K562 (cell line): ENCODE results near the gene TMEM242. TPM values are rescaled to one million over a fixed set of nuclear protein-coding genes. Genes with fewer than 3 reads are reported as not detected.

Source experiments
- ESRRA ChIP-seq: fragments of 450-650 bp; IDR thresholded peaks from 2 replicates; pipeline ENCODE4 v1.6.1; 2014; ENCODE audit warnings: low read depth, mild to moderate bottlenecking, moderate library complexity, borderline replicate concordance
- MAFF ChIP-seq: IDR thresholded peaks from 2 replicates; pipeline ENCODE4 v1.6.1; 2012; ENCODE audit warnings: low read length, improper control_type of control experiment
- NFYB ChIP-seq: IDR thresholded peaks from 2 replicates; pipeline ENCODE4 v1.6.1; 2011; ENCODE audit warnings: mild to moderate bottlenecking, moderate library complexity; ENCODE audit not compliant: insufficient read length; ENCODE audit errors: extremely low read depth
- NR3C1 ChIP-seq: sonication (generic); formaldehyde crosslinking; IDR thresholded peaks from 2 replicates; pipeline ENCODE4 v1.8.1; 2022; ENCODE audit warnings: missing genetic modification reagents
- RB1 ChIP-seq: fragments of 450-650 bp; IDR thresholded peaks from 2 replicates; pipeline ENCODE4 v1.6.1; 2017; ENCODE audit warnings: low read depth, mild to moderate bottlenecking
- TAL1 ChIP-seq: fragments of 450-650 bp; IDR thresholded peaks from 2 replicates; pipeline ENCODE4 v1.6.1; 2016; ENCODE audit warnings: mild to moderate bottlenecking
- polyA plus RNA-seq, 8 experiments: library from polyadenylated mRNA; depleted of rRNA in 4 of 8; stranded (reverse) in 5 of 8; unstranded in 3 of 8; fragments of >200 nt; fragmentation: Nextera tagmentation in 2 of 8; fragmentation: Illumina TruSeq in 1 of 8; extraction: Ambion mirVana in 2 of 8; extraction: Trizol in 1 of 8; gene quantifications; 2 replicates each; pipeline versions ENCODE4 v1.2.1 to v1.2.3, GENCODE V29; 2011 to 2014; ENCODE audit warnings: inconsistent platforms in 1 of 8, missing spikeins in 1 of 8
- total RNA-seq, 7 experiments: library from RNA; depleted of rRNA in 6 of 7; stranded (reverse); fragments of >200 nt in 6 of 7; fragmentation: Illumina TruSeq in 2 of 7; extraction: Trizol in 2 of 7; gene quantifications; 2 replicates each; pipeline versions ENCODE4 v1.2.1 to v1.2.3, GENCODE V29; 2011 to 2021; ENCODE audit warnings: low replicate concordance in 1 of 7
- TF ChIP-seq, protein P1 (sequence below): sonication (generic); formaldehyde crosslinking; IDR thresholded peaks from 2 replicates; pipeline ENCODE4 v1.8.0; 2022; ENCODE audit warnings: mild to moderate bottlenecking, missing genetic modification reagents
- TF ChIP-seq, protein P2 (sequence below): fragments of 150-350 bp; IDR thresholded peaks from 2 replicates; pipeline ENCODE4 v1.6.1; 2014; ENCODE audit warnings: low read depth, mild to moderate bottlenecking, low read length, borderline replicate concordance
- TF ChIP-seq, protein P3 (sequence below): fragments of 250-450 bp; sonication (Bioruptor Pico); IDR thresholded peaks from 2 replicates; pipeline ENCODE4 v1.8.0; 2021; ENCODE audit warnings: moderate library complexity, mild to moderate bottlenecking, inconsistent platforms
- TF ChIP-seq, protein P4 (sequence below): sonication (generic); formaldehyde crosslinking; IDR thresholded peaks from 2 replicates; pipeline ENCODE4 v1.8.0; 2022; ENCODE audit warnings: mild to moderate bottlenecking, low read depth, missing genetic modification reagents
- TF ChIP-seq, protein P5 (sequence below): sonication (generic); formaldehyde crosslinking; IDR thresholded peaks from 2 replicates; pipeline ENCODE4 v1.8.0; 2022; ENCODE audit warnings: mild to moderate bottlenecking, missing genetic modification reagents, borderline replicate concordance

TMEM242 gene
- total and polyA plus RNA-seq, 9 of the 15 experiments (the other 6 are each of a cell fraction or from before 2014, with no cell fraction given): 9.5 to 35.3 (median 16.5) TPM

DNA sequence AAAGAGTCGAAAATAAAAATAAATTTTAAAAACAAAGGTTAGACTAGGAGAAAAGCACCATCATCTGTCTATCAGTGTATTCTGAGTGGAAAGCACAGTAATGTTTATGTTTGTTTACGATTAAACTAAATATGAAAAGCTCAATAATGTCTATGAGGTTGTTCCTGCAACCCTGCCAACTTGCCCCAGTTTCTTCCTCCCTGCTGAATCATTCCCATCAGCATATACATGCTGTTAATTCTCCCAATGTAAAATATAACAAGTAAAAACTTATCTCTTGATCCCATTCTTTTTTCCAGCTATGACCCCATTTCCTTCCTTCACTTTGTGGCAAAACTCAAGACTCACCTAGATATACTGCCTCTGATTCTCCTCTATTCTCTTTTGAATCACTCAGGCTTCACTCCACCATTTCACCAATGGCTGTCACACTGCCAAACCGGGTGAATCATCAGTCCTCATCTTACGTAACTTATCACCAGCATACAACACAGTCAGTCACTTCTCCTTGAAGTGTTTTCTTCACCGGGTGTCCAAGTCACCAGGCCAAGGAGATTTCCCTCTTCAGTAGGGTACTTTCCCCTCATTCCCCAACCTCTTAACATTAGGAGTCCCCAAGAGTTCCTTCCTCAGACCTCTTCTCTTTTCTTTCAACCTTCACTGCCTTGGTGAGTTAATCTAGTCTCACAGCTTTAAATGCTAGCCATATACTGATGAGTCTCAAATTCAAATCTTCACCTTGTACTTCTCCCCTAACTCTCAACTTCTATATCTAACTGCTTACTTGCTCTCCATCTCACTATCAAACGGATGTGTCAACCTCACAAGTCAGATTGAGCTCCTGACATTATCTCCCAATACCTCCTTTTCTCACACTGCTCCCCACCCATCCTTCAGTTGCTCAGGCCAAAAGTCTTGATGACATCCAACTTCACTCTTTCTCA lies 6.2 kb downstream of the TMEM242 start (continued):
- TF ChIP-seq MAFF (peak; percentile 79), RB1 (no peak), TAL1 (peak; percentile 35; the same call in 1 of the 2 replicates), NFYB (no peak), NR3C1 (CRISPR knock-in tag) (no peak), ESRRA (peak; percentile 63; the same call in 1 of the 2 replicates)
- TF ChIP-seq, protein P1, sequence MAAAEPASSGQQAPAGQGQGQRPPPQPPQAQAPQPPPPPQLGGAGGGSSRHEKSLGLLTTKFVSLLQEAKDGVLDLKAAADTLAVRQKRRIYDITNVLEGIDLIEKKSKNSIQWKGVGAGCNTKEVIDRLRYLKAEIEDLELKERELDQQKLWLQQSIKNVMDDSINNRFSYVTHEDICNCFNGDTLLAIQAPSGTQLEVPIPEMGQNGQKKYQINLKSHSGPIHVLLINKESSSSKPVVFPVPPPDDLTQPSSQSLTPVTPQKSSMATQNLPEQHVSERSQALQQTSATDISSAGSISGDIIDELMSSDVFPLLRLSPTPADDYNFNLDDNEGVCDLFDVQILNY (CRISPR knock-in tag): no peak
- TF ChIP-seq, protein P2, sequence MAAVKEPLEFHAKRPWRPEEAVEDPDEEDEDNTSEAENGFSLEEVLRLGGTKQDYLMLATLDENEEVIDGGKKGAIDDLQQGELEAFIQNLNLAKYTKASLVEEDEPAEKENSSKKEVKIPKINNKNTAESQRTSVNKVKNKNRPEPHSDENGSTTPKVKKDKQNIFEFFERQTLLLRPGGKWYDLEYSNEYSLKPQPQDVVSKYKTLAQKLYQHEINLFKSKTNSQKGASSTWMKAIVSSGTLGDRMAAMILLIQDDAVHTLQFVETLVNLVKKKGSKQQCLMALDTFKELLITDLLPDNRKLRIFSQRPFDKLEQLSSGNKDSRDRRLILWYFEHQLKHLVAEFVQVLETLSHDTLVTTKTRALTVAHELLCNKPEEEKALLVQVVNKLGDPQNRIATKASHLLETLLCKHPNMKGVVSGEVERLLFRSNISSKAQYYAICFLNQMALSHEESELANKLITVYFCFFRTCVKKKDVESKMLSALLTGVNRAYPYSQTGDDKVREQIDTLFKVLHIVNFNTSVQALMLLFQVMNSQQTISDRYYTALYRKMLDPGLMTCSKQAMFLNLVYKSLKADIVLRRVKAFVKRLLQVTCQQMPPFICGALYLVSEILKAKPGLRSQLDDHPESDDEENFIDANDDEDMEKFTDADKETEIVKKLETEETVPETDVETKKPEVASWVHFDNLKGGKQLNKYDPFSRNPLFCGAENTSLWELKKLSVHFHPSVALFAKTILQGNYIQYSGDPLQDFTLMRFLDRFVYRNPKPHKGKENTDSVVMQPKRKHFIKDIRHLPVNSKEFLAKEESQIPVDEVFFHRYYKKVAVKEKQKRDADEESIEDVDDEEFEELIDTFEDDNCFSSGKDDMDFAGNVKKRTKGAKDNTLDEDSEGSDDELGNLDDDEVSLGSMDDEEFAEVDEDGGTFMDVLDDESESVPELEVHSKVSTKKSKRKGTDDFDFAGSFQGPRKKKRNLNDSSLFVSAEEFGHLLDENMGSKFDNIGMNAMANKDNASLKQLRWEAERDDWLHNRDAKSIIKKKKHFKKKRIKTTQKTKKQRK: no peak
- TF ChIP-seq, protein P3, sequence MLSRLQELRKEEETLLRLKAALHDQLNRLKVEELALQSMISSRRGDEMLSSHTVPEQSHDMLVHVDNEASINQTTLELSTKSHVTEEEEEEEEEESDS (CRISPR knock-in tag): no peak
- TF ChIP-seq, protein P4, sequence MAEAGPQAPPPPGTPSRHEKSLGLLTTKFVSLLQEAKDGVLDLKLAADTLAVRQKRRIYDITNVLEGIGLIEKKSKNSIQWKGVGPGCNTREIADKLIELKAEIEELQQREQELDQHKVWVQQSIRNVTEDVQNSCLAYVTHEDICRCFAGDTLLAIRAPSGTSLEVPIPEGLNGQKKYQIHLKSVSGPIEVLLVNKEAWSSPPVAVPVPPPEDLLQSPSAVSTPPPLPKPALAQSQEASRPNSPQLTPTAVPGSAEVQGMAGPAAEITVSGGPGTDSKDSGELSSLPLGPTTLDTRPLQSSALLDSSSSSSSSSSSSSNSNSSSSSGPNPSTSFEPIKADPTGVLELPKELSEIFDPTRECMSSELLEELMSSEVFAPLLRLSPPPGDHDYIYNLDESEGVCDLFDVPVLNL (CRISPR knock-in tag): no peak
- TF ChIP-seq, protein P5, sequence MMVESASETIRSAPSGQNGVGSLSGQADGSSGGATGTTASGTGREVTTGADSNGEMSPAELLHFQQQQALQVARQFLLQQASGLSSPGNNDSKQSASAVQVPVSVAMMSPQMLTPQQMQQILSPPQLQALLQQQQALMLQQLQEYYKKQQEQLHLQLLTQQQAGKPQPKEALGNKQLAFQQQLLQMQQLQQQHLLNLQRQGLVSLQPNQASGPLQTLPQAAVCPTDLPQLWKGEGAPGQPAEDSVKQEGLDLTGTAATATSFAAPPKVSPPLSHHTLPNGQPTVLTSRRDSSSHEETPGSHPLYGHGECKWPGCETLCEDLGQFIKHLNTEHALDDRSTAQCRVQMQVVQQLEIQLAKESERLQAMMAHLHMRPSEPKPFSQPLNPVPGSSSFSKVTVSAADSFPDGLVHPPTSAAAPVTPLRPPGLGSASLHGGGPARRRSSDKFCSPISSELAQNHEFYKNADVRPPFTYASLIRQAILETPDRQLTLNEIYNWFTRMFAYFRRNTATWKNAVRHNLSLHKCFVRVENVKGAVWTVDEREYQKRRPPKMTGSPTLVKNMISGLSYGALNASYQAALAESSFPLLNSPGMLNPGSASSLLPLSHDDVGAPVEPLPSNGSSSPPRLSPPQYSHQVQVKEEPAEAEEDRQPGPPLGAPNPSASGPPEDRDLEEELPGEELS: no peak
- TF ChIP-seq, all 486 proteins: peak for 145
